Spleen (tissue), 7 donors: ENCODE results near the gene NPHP3.

Experiments
- CTCF ChIP-seq, 11 experiments: fragments of 200-600 bp in 7 of 11; fragments of 450-650 bp in 4 of 11; sonication (generic) in 4 of 11; IDR thresholded peaks in 8 of 11; conservative IDR thresholded peaks in 3 of 11; 1 replicate in 7 of 11; 2 replicates in 4 of 11; pipeline versions ENCODE4 v1.4.0 to v1.8.0; 2016 to 2021; ENCODE audit warnings: antibody characterized with exemption in 11 of 11, inconsistent platforms in 4 of 11, mild to moderate bottlenecking in 1 of 11
- POLR2A ChIP-seq, 3 donors: fragments of 450-650 bp; IDR thresholded peaks; one replicate each; pipeline ENCODE4 v1.5.1; 2017; ENCODE audit warnings: antibody characterized with exemption in 3 of 3, mild to moderate bottlenecking in 1 of 3
- POLR2AphosphoS5 ChIP-seq, 3 donors: sonication (generic); formaldehyde crosslinking; IDR thresholded peaks; one replicate each; pipeline ENCODE4 v1.5.1; 2017; ENCODE audit warnings: antibody characterized with exemption in 3 of 3
- donor health status: DM: no; HTN: no; CAD: no; lungs with moderate emphysema.
- donor health status: DM: no; HTN: no; CAD: no.
- donor health status: DM: no; HTN: no; CAD: no.

GRCh38 chr3:132675408-132675807 lies 46.8 kb downstream of the NPHP3 start:
- TF ChIP-seq CTCF (IDR thresholded peaks at IDR 0.05 in 8 of 11, conservative IDR thresholded peaks at IDR 0.05 in 3 of 11): no peak
- TF ChIP-seq POLR2A (IDR thresholded peaks at IDR 0.05): no peak
- TF ChIP-seq POLR2AphosphoS5 (IDR thresholded peaks at IDR 0.05): no peak
